Thoracic aorta (tissue), 2 donors: Measurements from ENCODE around the gene THYN1. TPM values are rescaled to one million over a fixed set of nuclear protein-coding genes. Genes with fewer than 3 reads are reported as not detected.

Experiments
- ATAC-seq: fragments of 150-250 bp; one replicate; pipeline ENCODE4 v1.8.0; 2017; ENCODE audit warnings: low read depth; ENCODE audit not compliant: insufficient number of reproducible peaks, low FRiP score
- DNase-seq: peaks from one replicate; pipeline ENCODE4 v3.0.0-alpha.2; 2020; ENCODE audit warnings: low spot score
- H3K27ac ChIP-seq, 2 donors: fragments of 200-600 bp; sonication (generic); 1 replicate in 1 of 2; 2 replicates in 1 of 2; pipeline ENCODE4 v1.5.1; 2016; ENCODE audit warnings: mild to moderate bottlenecking in 2 of 2, moderate library complexity in 2 of 2
- H3K27me3 ChIP-seq: fragments of 200-600 bp; sonication (generic); replicated peaks from 2 replicates; pipeline ENCODE4 v1.6.0; 2016; ENCODE audit warnings: mild to moderate bottlenecking; ENCODE audit not compliant: insufficient read depth
- H3K36me3 ChIP-seq: fragments of 200-600 bp; sonication (generic); one replicate; pipeline ENCODE4 v1.5.1; 2016
- H3K4me1 ChIP-seq, 2 donors: fragments of 200-600 bp; sonication (generic); 1 replicate in 1 of 2; 2 replicates in 1 of 2; pipeline versions ENCODE4 v1.5.1 to v1.6.0; 2016; ENCODE audit warnings: low read depth in 2 of 2, mild to moderate bottlenecking in 1 of 2; ENCODE audit not compliant: control insufficient read depth in 1 of 2
- H3K4me3 ChIP-seq: fragments of 200-600 bp; sonication (generic); 2 replicates; pipeline ENCODE4 v1.5.1; 2016; ENCODE audit warnings: mild to moderate bottlenecking
- H3K9me3 ChIP-seq: fragments of 200-600 bp; sonication (generic); 2 replicates; pipeline ENCODE4 v1.5.1; 2016
- total RNA-seq, 2 donors: library from RNA; depleted of rRNA; stranded (reverse); fragments of >200 nt; gene quantifications; one replicate each; pipeline versions ENCODE4 v1.1.0 to v1.2.3, GENCODE V29; 2016
- TF ChIP-seq, protein P1 (sequence below): fragments of 200-600 bp; sonication (generic); IDR thresholded peaks from one replicate; pipeline ENCODE4 v1.5.1; 2019; ENCODE audit warnings: antibody characterized with exemption

The THYN1 gene
- total RNA-seq, 2 donors from 2014 or later, result 31.1 to 44.2 TPM

DNA sequence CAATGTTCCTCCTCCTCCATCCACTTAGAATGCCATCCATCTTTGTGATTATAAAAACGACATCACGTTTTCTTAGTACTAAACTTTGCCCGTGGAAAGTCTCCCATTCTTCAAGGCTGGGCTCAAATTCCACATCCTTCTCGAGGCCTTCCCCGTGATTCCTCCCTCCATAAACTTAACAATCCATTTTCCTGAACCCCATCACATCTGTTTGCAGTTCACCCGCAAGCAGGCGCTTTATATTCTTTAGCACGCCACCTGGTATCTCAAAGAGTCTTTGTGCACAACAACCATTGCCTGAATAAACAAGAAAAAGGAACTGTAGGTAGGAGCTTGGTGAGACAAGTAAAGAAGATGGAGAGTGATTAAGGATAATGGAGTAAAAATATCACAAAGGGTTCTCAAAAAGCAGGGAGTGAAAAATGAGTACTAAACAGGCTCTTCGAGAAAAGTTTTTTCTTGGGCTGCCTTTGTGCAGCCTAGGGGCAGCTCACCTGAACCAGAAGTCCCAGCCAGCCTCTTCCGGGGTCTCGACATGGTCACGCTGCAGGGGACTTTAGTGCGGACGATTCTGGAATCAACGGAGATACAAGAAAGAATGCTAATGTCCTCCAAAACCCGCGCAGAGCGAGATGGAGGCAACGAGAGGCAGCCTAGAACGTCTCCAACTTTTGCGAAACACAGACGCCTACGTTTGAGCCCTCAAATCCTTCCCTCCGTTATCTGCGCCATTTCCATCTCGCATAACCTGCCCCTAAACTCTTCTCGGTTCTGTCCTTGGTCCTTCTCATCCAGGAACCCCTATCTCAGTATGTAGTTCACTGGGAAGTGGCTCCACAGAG, 585 bp downstream of the THYN1 start:
- peaks cover 17 to 21% of the 10 kb centered on the region in 2 donors for H3K4me1 ChIP-seq
- peaks cover 27% of the 10 kb centered on the region for H3K36me3 ChIP-seq
- peak overlapping the region; percentile 89 for H3K4me3 ChIP-seq
- peak overlapping the region in 1 of 2 donors; percentile 57 for H3K27ac ChIP-seq
- ATAC-seq, result peak; percentile 15
- H3K27me3 ChIP-seq, result no peaks in the 10 kb centered on the region
- TF ChIP-seq, protein P1, sequence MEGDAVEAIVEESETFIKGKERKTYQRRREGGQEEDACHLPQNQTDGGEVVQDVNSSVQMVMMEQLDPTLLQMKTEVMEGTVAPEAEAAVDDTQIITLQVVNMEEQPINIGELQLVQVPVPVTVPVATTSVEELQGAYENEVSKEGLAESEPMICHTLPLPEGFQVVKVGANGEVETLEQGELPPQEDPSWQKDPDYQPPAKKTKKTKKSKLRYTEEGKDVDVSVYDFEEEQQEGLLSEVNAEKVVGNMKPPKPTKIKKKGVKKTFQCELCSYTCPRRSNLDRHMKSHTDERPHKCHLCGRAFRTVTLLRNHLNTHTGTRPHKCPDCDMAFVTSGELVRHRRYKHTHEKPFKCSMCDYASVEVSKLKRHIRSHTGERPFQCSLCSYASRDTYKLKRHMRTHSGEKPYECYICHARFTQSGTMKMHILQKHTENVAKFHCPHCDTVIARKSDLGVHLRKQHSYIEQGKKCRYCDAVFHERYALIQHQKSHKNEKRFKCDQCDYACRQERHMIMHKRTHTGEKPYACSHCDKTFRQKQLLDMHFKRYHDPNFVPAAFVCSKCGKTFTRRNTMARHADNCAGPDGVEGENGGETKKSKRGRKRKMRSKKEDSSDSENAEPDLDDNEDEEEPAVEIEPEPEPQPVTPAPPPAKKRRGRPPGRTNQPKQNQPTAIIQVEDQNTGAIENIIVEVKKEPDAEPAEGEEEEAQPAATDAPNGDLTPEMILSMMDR, result no peak
- no peak for DNase-seq
- no peaks in the 10 kb centered on the region for H3K9me3 ChIP-seq

DNA sequence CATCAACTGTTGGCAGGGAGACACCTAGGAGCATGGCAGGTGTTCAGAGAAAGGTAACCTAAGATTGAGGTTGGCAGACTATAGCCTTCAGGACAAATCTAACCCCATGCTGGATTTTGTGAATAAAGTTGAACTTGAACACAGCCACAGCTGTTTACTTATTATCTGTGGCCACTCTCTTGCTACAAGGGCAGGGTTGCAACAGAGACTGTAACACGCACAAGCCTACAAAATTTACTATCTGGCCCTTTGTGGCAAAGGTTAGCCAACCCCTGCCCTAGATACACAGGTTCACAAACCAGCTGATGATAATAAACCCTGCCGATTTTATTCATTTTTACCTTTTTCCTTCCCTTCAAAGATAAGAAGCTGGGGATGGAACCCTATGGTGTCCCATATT, 2.5 kb downstream of the THYN1 start:
- Histone ChIP-seq H3K27me3 (no peaks in the 10 kb centered on the region), H3K27ac (no peak overlapping the region), H3K4me3 (no peak overlapping the region), H3K36me3 (peaks cover 40% of the 10 kb centered on the region), H3K9me3 (no peaks in the 10 kb centered on the region), H3K4me1 (peaks cover 17 to 21% of the 10 kb centered on the region in 2 donors)
- ATAC-seq (no peak), DNase-seq (no peak)
- TF ChIP-seq, protein P1, result no peak

DNA sequence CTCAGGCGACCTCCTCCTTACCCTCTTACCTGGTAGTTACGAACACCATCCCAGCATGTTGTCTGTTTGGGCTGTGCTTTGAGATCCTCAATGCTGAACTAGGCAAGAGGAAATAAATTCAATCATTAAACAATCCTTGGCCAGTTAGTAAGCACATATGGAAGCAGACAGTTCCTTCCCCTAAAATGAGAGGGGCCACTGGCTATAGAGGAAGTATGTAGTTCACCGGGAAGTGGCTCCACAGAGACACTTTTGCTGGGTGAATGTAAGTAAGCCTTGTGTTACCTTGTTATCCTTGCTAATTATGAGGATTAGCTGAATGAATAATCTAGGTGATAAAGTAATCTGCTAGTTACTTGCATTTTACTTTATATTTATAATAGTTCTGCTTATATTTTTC, 2.9 kb downstream of the THYN1 start:
- Histone ChIP-seq H3K36me3 (peaks cover 44% of the 10 kb centered on the region), H3K27ac (no peak overlapping the region), H3K27me3 (no peaks in the 10 kb centered on the region), H3K9me3 (no peaks in the 10 kb centered on the region), H3K4me3 (no peak overlapping the region), H3K4me1 (peaks cover 17 to 21% of the 10 kb centered on the region in 2 donors)
- DNase-seq, result no peak
- TF ChIP-seq, protein P1, result no peak
- no peak for ATAC-seq

DNA sequence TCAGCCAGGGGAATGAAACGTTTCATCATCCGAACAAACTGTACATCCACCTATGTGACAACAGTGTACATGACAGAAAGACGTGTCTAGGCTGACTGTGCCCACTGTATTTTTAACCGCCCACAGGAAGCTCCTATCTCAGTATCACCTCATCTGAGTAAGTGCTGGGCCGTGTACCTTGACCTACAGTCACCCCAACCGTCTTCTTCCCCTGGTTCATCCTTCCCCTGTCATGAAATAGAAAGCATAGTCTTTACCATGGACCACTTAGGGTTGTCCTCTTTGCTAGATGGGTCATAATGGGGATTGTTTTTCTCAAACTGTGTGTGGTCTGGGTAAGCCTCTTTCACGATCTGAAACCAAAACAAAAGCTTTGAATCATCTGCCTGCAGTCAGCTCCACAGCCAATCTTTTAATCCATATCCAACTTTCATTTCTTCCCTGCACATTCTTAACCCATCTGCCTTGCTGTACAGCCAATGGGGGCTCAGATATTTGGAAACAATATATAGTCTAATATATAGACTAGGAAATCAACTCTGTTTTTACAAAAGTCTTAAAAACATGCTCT, 4.2 kb downstream of the THYN1 start:
- Histone ChIP-seq H3K9me3 (no peaks in the 10 kb centered on the region), H3K27ac (no peak overlapping the region), H3K4me1 (peaks cover 6 to 13% of the 10 kb centered on the region in 2 donors), H3K27me3 (no peaks in the 10 kb centered on the region), H3K36me3 (peaks cover 56% of the 10 kb centered on the region), H3K4me3 (no peak overlapping the region)
- TF ChIP-seq, protein P1, result no peak
- DNase-seq, result no peak
- no peak for ATAC-seq

DNA sequence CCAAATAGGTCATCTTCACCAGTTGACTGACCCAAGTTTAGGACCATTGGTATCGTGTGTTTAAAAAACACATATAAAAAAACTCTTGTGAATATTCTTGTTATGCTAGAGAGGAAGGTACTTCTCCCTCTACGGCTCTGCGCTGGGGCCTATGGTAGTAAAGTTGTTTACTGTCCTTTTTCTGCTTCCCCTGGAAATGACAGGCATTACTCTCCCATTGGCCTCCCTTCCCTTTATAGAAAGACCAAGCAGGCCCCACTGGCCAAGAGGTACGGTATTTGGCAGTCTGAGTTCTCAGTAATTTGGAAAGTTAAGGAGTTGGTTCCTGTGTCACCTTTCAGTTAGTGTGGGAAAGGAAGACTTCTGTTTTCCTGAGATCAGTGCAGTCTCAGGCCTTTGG, 6.5 kb downstream of the THYN1 start:
- no peak for DNase-seq
- no peak overlapping the region for H3K27ac ChIP-seq
- H3K4me3 ChIP-seq, result no peak overlapping the region
- peaks cover 0 to 2% of the 10 kb centered on the region in 2 donors for H3K4me1 ChIP-seq
- TF ChIP-seq, protein P1, result no peak
- no peaks in the 10 kb centered on the region for H3K9me3 ChIP-seq
- no peaks in the 10 kb centered on the region for H3K27me3 ChIP-seq
- peaks cover 76% of the 10 kb centered on the region for H3K36me3 ChIP-seq
- no peak for ATAC-seq
